HEK293 (cell line): ENCODE data around the gene ARHGAP33.

Experiments
- CTCF ChIA-PET: fragments of 350-600 bp; formaldehyde crosslinking; extraction: SDS; loops from one replicate; lab custom pipeline; 2021; ENCODE audit warnings: antibody characterized with exemption; lab: Yijun Ruan, JAX
- POLR2A ChIA-PET: fragments of 300-600 bp; formaldehyde crosslinking; extraction: SDS; loops from one replicate; lab custom pipeline; 2020; ENCODE audit warnings: antibody characterized with exemption, inconsistent platforms; lab: Yijun Ruan, JAX
- H3K27ac ChIP-seq: fragments of 200-500 bp; sonication (Bioruptor generic); 2 replicates; pipeline ENCODE4 v1.5.1; 2014; ENCODE audit warnings: low read depth, low read length, control low read depth, inconsistent platforms; ENCODE audit errors: extremely low read depth
- H3K36me3 ChIP-seq, 2 experiments: fragments of 200-500 bp in 1 of 2; sonication (Bioruptor generic) in 1 of 2; 1 replicate in 1 of 2; 2 replicates in 1 of 2; pipeline ENCODE4 v1.5.1; 2014 to 2017; ENCODE audit warnings: inconsistent platforms in 2 of 2, low read length in 2 of 2; ENCODE audit not compliant: control insufficient read depth in 2 of 2, insufficient read depth in 1 of 2
- H3K4me1 ChIP-seq: fragments of 200-500 bp; sonication (Bioruptor generic); 2 replicates; pipeline ENCODE4 v1.5.1; 2014; ENCODE audit warnings: mild to moderate bottlenecking, low read length, inconsistent platforms; ENCODE audit not compliant: control insufficient read depth, insufficient read depth
- H3K4me3 ChIP-seq: 2 replicates; pipeline ENCODE4 v1.5.1; 2011; ENCODE audit warnings: low read depth, mild to moderate bottlenecking, control low read depth, low read length, moderate library complexity
- H3K9me3 ChIP-seq: fragments of 200-500 bp; sonication (Bioruptor generic); 2 replicates; pipeline ENCODE4 v1.5.1; 2014; ENCODE audit warnings: low read depth, low read length, inconsistent platforms; ENCODE audit not compliant: control insufficient read depth, insufficient read depth
- BCL11A ChIP-seq: fragments of 450-650 bp; formaldehyde crosslinking; IDR thresholded peaks from 2 replicates; pipeline ENCODE4 v1.5.1; 2016; ENCODE audit warnings: low read depth, missing biosample characterization, missing genetic modification characterization
- GFI1B ChIP-seq: fragments of 450-650 bp; formaldehyde crosslinking; IDR thresholded peaks from 2 replicates; pipeline ENCODE4 v1.5.1; 2016; ENCODE audit warnings: missing biosample characterization, missing genetic modification characterization
- GLI4 ChIP-seq: fragments of 450-650 bp; formaldehyde crosslinking; IDR thresholded peaks from 2 replicates; pipeline ENCODE4 v1.5.1; 2016; ENCODE audit warnings: missing biosample characterization, missing genetic modification characterization
- IKZF3 ChIP-seq: fragments of 450-650 bp; IDR thresholded peaks from 2 replicates; pipeline ENCODE4 v1.5.0; 2018; ENCODE audit warnings: missing biosample characterization, mild to moderate bottlenecking, missing genetic modification characterization, moderate library complexity
- KLF8 ChIP-seq: fragments of 450-650 bp; formaldehyde crosslinking; IDR thresholded peaks from 2 replicates; pipeline ENCODE4 v1.5.1; 2016; ENCODE audit warnings: missing biosample characterization, missing genetic modification characterization
- PATZ1 ChIP-seq: fragments of 450-650 bp; formaldehyde crosslinking; IDR thresholded peaks from 2 replicates; pipeline ENCODE4 v1.5.1; 2016; ENCODE audit warnings: missing biosample characterization, missing genetic modification characterization
- PRDM10 ChIP-seq: fragments of 450-650 bp; formaldehyde crosslinking; IDR thresholded peaks from 2 replicates; pipeline ENCODE4 v1.5.1; 2016; ENCODE audit warnings: missing biosample characterization, missing genetic modification characterization
- PRDM6 ChIP-seq: fragments of 450-650 bp; formaldehyde crosslinking; IDR thresholded peaks from 2 replicates; pipeline ENCODE4 v1.5.1; 2017; ENCODE audit warnings: missing biosample characterization, missing genetic modification characterization
- SP3 ChIP-seq: fragments of 450-650 bp; formaldehyde crosslinking; IDR thresholded peaks from 2 replicates; pipeline ENCODE4 v1.5.1; 2016; ENCODE audit warnings: missing biosample characterization, missing genetic modification characterization
- WT1 ChIP-seq: fragments of 450-650 bp; formaldehyde crosslinking; IDR thresholded peaks from 2 replicates; pipeline ENCODE4 v1.5.1; 2016; ENCODE audit warnings: missing biosample characterization, missing genetic modification characterization
- YY1 ChIP-seq: fragments of 450-650 bp; formaldehyde crosslinking; IDR thresholded peaks from 2 replicates; pipeline ENCODE4 v1.5.1; 2018; ENCODE audit warnings: missing biosample characterization, missing genetic modification characterization
- ZBTB44 ChIP-seq: fragments of 450-650 bp; IDR thresholded peaks from 2 replicates; pipeline ENCODE4 v1.5.1; 2018; ENCODE audit warnings: missing biosample characterization, mild to moderate bottlenecking, missing genetic modification characterization
- ZBTB7A ChIP-seq: fragments of 450-650 bp; formaldehyde crosslinking; IDR thresholded peaks from 2 replicates; pipeline ENCODE4 v1.5.1; 2016; ENCODE audit warnings: low read depth, missing biosample characterization, missing genetic modification characterization
- ZFHX2 ChIP-seq: fragments of 450-650 bp; formaldehyde crosslinking; conservative IDR thresholded peaks from 2 replicates; pipeline ENCODE4 v1.5.1; 2016; ENCODE audit warnings: missing biosample characterization, missing genetic modification characterization
- ZIC2 ChIP-seq: fragments of 450-650 bp; formaldehyde crosslinking; IDR thresholded peaks from 2 replicates; pipeline ENCODE4 v1.5.1; 2016; ENCODE audit warnings: missing biosample characterization, missing genetic modification characterization
- ZNF132 ChIP-seq: fragments of 450-650 bp; formaldehyde crosslinking; IDR thresholded peaks from 2 replicates; pipeline ENCODE4 v1.5.1; 2017; ENCODE audit warnings: missing biosample characterization, missing genetic modification characterization, borderline replicate concordance
- ZNF248 ChIP-seq: fragments of 450-650 bp; formaldehyde crosslinking; IDR thresholded peaks from 2 replicates; pipeline ENCODE4 v1.5.1; 2017; ENCODE audit warnings: missing biosample characterization, missing genetic modification characterization
- ZNF302 ChIP-seq: fragments of 450-650 bp; formaldehyde crosslinking; IDR thresholded peaks from 2 replicates; pipeline ENCODE4 v1.5.1; 2016; ENCODE audit warnings: missing biosample characterization, missing genetic modification characterization, low read depth
- ZNF366 ChIP-seq: fragments of 450-650 bp; formaldehyde crosslinking; conservative IDR thresholded peaks from 2 replicates; pipeline ENCODE4 v1.5.1; 2016; ENCODE audit warnings: missing biosample characterization, missing genetic modification characterization
- ZNF404 ChIP-seq: fragments of 450-650 bp; formaldehyde crosslinking; IDR thresholded peaks from 2 replicates; pipeline ENCODE4 v1.5.1; 2017; ENCODE audit warnings: missing biosample characterization, missing genetic modification characterization
- ZNF501 ChIP-seq: fragments of 450-650 bp; formaldehyde crosslinking; IDR thresholded peaks from 2 replicates; pipeline ENCODE4 v1.5.1; 2016; ENCODE audit warnings: missing biosample characterization, missing genetic modification characterization
- ZNF555 ChIP-seq: fragments of 450-650 bp; formaldehyde crosslinking; conservative IDR thresholded peaks from 2 replicates; pipeline ENCODE4 v1.5.1; 2017; ENCODE audit warnings: missing biosample characterization, mild to moderate bottlenecking, missing genetic modification characterization, inconsistent platforms
- ZNF561 ChIP-seq: fragments of 450-650 bp; IDR thresholded peaks from 2 replicates; pipeline ENCODE4 v1.5.1; 2018; ENCODE audit warnings: missing biosample characterization, missing genetic modification characterization, borderline replicate concordance
- ZNF580 ChIP-seq: fragments of 450-650 bp; formaldehyde crosslinking; IDR thresholded peaks from 2 replicates; pipeline ENCODE4 v1.5.1; 2016; ENCODE audit warnings: missing biosample characterization, missing genetic modification characterization
- ZNF596 ChIP-seq: fragments of 450-650 bp; IDR thresholded peaks from 2 replicates; pipeline ENCODE4 v1.5.0; 2018; ENCODE audit warnings: missing biosample characterization, mild to moderate bottlenecking, missing genetic modification characterization, moderate library complexity
- ZNF621 ChIP-seq: fragments of 450-650 bp; formaldehyde crosslinking; IDR thresholded peaks from 2 replicates; pipeline ENCODE4 v1.5.1; 2017; ENCODE audit warnings: missing biosample characterization, missing genetic modification characterization
- ZNF670 ChIP-seq: fragments of 450-650 bp; formaldehyde crosslinking; IDR thresholded peaks from 2 replicates; pipeline ENCODE4 v1.5.1; 2016; ENCODE audit warnings: missing biosample characterization, missing genetic modification characterization, low read depth
- ZNF677 ChIP-seq: fragments of 450-650 bp; IDR thresholded peaks from 2 replicates; pipeline ENCODE4 v1.5.0; 2018; ENCODE audit warnings: missing biosample characterization, mild to moderate bottlenecking, missing genetic modification characterization, moderate library complexity
- ZNF843 ChIP-seq: fragments of 450-650 bp; formaldehyde crosslinking; IDR thresholded peaks from 2 replicates; pipeline ENCODE4 v1.5.1; 2016; ENCODE audit warnings: missing biosample characterization, missing genetic modification characterization

The ARHGAP33 gene

GRCh38 chr19:35775298-35776101 is at the start of gene ARHGAP33:
ARHGAP33 (plus strand) TSS chr19:35775564; CDS start chr19:35775659, 95 bp downstream.
- H3K4me3 ChIP-seq, result peak within 1 kb of the TSS; percentile 59
- no peaks in the 10 kb centered on the region for H3K9me3 ChIP-seq
- H3K27ac ChIP-seq, result peak within 1 kb of the TSS; percentile 48; the same call in 1 of the 2 replicates
- peaks cover 22 to 25% of the 10 kb centered on the region in 2 experiments for H3K36me3 ChIP-seq
- H3K4me1 ChIP-seq, result peaks cover 24% of the 10 kb centered on the region
- ChIA-PET POLR2A (interaction anchor here (0.9 to 3.8 kb wide), 5 partner anchors 8 to 34 kb away, joined by 3 to 39 read pairs (median 8); partner anchors contain the start of genes IGFLR1, LIN37, PSENEN and U2AF1L4), CTCF (no interaction called here)
- peak; percentile 51; the same call in 1 of the 2 replicates for TF ChIP-seq ZNF596 (tag by site-specific recombination)
- 0 out of 2 replicates have a peak, but pooled peaks have one; percentile 60 for TF ChIP-seq ZBTB7A (tag by site-specific recombination)
- no peak for TF ChIP-seq GLI4
- TF ChIP-seq YY1 (tag by site-specific recombination), result peak; percentile 73; the same call in 1 of the 2 replicates
- TF ChIP-seq SP3 (tag by site-specific recombination), result peak; percentile 96
- TF ChIP-seq ZNF561, result peak; percentile 91; the same call in 1 of the 2 replicates
- TF ChIP-seq KLF8, result peak; percentile 93
- no peak for TF ChIP-seq ZNF621 (tag by site-specific recombination)
- peak; percentile 61 for TF ChIP-seq PATZ1
- peak; percentile 51; the same call in 1 of the 2 replicates for TF ChIP-seq IKZF3
- no peak for TF ChIP-seq ZNF366 (tag by site-specific recombination)
- TF ChIP-seq ZNF404 (tag by site-specific recombination), result no peak
- TF ChIP-seq ZNF501 (tag by site-specific recombination), result no peak
- no peak for TF ChIP-seq BCL11A (tag by site-specific recombination)
- TF ChIP-seq WT1 (tag by site-specific recombination), result no peak
- TF ChIP-seq PRDM6 (tag by site-specific recombination), result no peak
- peak; percentile 76 for TF ChIP-seq PRDM10 (tag by site-specific recombination)
- no peak for TF ChIP-seq ZNF677 (tag by site-specific recombination)
- no peak for TF ChIP-seq ZNF555 (tag by site-specific recombination)
- no peak for TF ChIP-seq GFI1B (tag by site-specific recombination)
- no peak for TF ChIP-seq ZNF132 (tag by site-specific recombination)
- TF ChIP-seq ZIC2 (tag by site-specific recombination), result no peak
- TF ChIP-seq ZNF580 (tag by site-specific recombination), result no peak
- no peak for TF ChIP-seq ZNF302
- TF ChIP-seq ZNF670 (tag by site-specific recombination), result no peak
- no peak for TF ChIP-seq ZBTB44
- TF ChIP-seq ZNF843 (tag by site-specific recombination), result no peak
- TF ChIP-seq ZNF248, result no peak
- no peak; the same call in 1 of the 2 replicates for TF ChIP-seq ZFHX2
